8988T (cell line): Measurements from ENCODE around the gene DNAJC8.

ENCODE experiments used
- DNase-seq: peaks from one replicate; pipeline ENCODE4 v3.0.0; 2011

DNAJC8 gene

DNA sequence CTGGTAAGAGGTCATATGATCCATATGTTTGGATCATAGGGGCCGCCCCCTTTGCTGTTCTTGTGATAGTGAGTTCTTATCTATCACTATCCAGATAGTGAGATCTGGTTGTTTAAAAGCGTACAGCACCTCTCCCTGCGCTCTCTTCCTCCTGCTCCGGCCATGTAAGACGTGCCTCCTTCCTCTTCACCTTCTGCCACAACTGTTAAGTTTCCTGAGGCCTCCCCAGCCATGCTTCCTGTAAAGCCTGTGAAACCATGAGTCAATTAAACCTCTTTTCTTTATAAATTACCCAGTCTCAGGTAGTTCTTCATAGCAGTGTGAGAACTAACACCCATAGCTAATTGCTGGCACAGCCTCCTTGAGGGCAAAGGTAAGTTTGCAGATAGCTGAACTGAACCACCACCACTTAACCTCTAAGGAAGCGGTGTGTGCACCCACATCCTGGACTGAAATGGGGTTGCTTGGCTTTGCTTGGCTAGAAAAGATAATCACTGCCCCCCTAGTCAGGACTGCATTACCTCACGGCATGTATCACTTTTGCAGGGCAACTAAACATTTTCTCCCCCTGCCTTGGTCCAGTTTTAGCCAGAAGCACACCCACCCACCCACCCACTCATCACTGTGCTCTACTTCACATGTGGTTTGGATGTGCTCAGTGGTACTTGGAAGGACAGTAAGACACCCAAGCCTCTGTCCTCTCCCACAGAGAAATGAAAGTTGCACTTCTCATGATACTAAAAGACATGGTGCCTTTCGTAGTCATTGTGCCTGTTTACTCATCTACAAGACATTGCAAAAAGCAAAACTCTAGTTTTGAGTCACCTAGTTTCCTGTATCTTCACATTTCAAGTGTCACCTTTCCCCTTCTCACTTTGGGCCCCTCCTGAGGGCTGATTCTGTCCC lies 33.2 kb downstream of the DNAJC8 start:
- no peak for DNase-seq

- DNase-seq, result no peak
Observed at GRCh38 chr1:28197682-28198415, 35.0 kb downstream of the DNAJC8 start.

- no peak for DNase-seq
Observed at GRCh38 chr1:28196330-28196729, 36.5 kb downstream of the DNAJC8 start.

- DNase-seq, result no peak
Observed at GRCh38 chr1:28195780-28196179, 37.0 kb downstream of the DNAJC8 start.

DNA sequence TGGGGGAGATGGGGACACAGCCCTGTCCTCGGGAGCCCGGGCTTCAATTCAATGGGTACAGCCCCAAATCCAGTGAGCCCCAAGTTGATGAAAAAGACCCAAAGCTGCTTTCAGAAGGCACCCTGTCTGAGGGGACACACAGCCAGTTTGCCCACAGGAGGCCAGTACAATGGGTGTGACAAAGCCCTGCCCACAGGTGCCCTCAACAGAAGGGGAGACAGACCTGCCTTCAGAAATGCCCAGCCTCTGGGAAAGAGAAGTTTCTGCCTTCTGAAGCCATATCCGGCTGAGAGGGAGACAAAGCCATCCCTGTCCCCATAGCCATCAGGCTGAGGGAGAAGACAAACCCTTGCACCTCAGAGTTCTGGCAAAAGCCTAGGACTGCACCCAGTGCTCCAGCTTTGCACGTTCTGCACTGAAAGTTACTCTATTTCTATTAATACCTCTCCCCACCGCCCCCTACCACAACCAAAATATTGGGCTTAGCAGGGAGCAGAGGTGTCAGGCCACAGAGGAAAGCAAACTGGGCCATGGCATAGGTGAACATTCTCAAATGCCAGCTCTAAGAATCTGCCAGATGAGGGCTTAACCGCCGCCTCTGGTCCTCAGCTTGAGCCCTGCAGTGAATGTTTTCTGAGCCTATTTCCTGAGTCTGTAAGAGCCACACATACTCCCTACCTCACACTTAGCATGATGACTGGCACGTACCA lies 38.3 kb downstream of the DNAJC8 start:
- no peak for DNase-seq

DNA sequence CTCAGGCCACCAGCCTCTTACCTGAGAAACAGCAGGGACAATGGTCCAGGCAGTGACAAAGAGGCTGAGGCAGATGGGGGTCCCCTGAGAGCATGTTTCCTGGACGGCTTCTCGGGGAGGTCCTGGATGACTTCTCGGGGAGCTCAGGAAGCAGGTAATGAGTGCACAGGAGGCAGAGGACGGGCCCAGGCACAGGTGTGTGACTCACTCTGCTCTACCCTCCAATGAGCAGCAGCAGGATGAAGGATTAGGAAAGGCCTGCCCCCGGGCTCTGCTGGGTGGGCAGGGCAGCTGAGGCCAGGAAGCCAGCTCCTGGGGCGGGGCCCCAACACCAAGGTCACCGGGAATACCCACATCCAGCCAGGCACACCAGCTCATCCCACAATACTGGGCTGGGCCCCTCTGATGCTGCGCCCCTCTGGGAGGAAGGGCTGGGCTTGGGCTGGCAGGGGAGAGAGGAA lies 39.1 kb downstream of the DNAJC8 start:
- DNase-seq, result no peak

- DNase-seq, result no peak
Observed at GRCh38 chr1:28190996-28191645, 41.7 kb downstream of the DNAJC8 start.

DNA sequence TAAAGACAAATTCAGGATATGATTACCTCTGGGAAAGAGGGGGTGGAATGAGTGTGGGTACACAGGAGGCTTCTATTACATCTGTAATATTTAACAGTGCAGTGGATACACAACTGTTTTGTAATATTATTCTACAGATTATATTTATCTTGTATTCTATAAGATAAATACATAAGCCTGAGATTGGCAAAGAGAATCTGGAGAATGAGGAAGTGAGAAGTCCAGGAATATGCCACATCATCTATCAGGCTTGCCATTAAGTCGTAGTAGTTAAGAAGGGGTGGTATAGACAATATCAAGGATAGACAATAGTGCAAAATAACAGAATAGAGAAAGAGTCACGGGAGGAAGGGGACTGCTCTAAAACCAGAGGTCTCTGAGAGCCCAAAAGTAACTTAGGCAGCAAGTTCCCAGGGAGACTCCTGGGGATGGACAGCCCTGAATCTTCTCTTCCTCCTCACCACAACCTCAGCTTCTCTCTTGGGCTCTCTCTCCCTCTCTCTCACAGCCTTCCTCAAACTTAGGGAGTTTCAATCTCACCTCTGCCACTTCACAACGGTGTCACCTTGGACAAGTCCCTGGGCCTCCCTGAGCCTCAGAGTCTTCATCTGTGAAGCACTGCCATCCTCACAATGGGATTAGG lies 42.4 kb downstream of the DNAJC8 start:
- DNase-seq, result no peak

GRCh38 chr1:28185071-28185470 lies 47.8 kb downstream of the DNAJC8 start:
- DNase-seq, result no peak

DNA sequence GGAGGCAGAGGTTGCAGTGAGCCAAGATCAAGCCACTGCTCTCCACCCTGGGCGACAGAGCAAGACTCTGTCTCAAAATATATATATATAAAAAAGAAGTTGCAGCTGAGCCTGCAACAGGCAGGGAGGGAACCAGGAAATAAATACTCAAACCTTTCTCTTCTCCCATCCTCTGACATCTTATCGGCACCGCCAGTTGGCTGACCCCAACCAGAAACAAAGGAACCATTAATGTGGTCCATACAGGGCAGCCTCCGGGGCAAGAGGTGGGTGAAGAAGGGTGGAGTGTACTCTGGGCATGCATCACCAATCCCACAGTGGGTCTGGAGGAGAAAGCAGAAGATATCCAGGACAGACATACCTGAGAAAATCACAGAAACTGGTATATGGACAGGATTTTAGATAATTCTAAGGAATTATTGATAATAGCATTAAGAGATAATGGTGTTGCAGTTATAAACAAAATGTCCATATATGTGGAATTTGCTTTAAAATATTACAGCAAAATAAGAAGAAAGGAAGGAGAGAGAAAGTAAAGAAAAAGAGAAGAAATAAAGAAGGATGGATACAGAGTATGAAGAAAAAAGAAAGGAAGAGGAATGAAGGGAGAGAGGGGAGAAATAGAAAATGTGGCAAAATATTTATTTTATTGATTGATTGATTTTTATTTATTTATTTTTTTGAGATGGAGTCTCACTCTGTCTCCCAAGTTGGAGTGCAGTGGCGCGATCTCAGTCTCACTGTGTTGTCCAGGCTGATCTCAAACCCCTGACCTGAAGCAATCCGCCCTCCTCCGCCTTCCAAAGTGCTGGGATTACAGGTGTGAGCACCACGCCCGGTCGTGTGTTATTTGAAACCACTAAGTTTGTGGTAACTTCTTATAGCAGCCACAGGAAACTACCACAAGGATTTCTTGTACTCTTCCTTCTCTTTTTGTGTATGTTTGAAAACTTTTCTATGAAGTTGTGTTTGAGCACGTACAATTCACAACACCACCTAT lies 52.2 kb downstream of the DNAJC8 start:
- DNase-seq, result no peak

GRCh38 chr1:28178690-28179485 lies 53.9 kb downstream of the DNAJC8 start:
- DNase-seq, result no peak

GRCh38 chr1:28176492-28177470 lies 56.0 kb downstream of the DNAJC8 start, which contains the start of gene PTAFR:
Gene PTAFR, minus strand, starts transcription at chr1:28176690. Its CDS starts 25,669 bp downstream, at chr1:28151021.
- no peak for DNase-seq

DNA sequence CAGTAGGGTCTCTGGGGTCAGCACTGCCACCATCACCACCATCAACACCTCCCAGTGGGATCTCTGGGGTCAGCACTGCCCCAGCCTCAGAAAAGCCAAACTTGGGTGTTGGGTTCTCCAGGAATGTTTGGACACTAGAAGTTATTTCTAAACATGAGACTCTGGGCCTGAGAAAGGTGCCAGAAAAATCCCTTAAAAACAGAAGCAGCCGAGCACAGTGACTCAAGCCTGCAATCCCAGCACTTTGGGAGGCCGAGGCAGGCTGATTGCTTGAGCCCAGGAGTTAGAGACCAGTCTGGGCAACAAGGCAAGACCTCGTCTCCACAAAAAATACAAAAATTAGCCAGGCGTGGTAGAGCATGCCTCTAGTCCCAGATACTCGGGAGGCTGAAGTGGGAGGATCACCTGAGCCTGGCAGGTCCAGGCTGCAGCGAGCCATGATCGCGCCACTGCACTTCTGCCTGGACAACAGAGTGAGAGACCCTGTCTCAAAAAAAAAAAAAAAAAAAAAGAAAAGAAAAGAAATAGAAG lies 56.8 kb downstream of the DNAJC8 start:
- DNase-seq, result no peak

DNA sequence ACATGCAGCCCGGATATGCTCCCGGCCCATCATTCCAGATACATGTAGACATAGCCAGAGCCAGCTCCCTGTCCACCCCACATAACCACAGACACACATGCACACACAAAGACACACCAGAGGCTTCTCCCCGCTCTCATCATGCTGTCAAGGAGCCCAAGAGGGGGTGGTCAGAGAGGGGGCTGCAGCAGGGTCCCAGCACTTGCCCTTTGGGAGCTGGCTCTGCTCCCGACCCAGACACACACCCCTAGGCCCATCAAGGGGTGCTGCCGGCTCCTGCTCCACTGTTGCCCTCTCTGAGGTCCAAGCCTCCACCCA lies 58.9 kb downstream of the DNAJC8 start:
- no peak for DNase-seq

DNA sequence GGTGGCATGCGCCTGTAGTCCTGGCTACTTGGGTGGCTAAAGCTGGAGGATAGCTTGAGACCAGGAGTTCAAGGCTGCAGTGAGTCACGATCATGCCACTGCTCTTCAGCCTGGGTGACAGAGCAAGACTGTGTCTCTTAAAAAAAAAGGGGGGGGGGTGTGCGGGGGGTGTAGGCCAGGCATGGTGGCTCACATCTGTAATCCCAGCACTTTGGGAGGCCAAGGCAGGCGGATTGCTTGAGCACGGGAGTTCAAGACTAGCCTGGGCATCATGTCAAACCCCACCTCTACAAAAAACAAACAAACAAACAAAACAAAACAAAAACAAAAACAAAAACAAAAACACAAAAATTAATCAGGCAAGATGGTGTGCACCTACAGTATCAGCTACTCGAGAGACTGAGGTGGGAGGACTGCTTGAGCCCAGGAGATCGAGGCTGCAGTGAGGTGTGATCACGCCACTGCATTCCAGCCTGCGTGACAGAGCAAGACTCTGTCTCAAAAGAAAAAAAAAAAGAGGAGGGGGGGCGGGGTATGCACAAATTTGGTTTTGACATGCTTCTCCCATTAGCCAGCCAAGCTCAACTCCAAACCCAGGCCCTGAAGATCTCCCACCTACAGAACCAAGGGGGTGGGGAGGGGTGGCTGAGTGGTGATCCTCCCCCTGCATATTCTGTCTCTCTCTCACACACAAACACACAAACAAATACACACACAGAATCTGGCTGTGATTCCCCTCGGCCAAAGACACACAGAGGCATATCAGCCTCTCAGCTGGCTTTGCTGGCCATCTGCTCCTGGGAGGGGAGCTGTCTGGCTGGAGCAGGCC lies 59.5 kb downstream of the DNAJC8 start:
- DNase-seq, result no peak

- DNase-seq, result no peak
Observed at GRCh38 chr1:28172713-28173150, 60.1 kb downstream of the DNAJC8 start.

GRCh38 chr1:28171246-28171645 lies 61.6 kb downstream of the DNAJC8 start:
- DNase-seq, result no peak
